ENCODE results near the gene COL13A1.

- TF ChIP-seq POLR2A (IDR thresholded peaks at IDR 0.05): no peak
- TF ChIP-seq CTCF (IDR thresholded peaks at IDR 0.05): no peak
- TF ChIP-seq POLR2AphosphoS5 (IDR thresholded peaks at IDR 0.05): no peak
- TF ChIP-seq EP300 (IDR thresholded peaks at IDR 0.05): no peak
Measured at GRCh38 chr10:69912589-69912988, 110.9 kb downstream of the COL13A1 start.
